GM18861 (cell line): Measurements from ENCODE around the gene ITPR1.

Source experiments
- ATAC-seq: cut with Tn5 transposase; IDR thresholded peaks from one replicate; pipeline ENCODE4 v1.9.1; 2021; ENCODE audit not compliant: unreplicated experiment

The ITPR1 gene

DNA sequence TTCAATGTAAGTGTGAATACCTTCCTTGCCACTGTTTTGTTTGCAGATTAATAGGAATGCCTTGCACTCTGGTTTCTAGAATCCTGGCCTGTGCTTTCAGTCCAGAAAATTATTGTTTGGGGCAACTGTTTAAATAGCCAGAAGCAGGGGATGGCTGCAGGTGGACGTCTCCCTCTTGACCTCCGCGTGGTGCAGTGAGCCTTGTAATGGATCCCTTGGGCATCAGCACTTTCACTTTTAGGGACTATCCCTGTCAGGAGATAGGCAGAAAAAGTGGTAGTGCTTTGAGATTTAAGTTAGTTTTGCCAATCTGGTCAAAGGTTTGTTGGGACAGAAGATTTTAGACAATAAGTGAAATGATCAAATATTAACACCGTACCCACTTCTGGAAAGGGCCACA is 307.4 kb downstream of the ITPR1 start:
- no peak for ATAC-seq

GRCh38 chr3:4801892-4802291 is 308.7 kb downstream of the ITPR1 start:
- no peak for ATAC-seq

- ATAC-seq: no peak
Observed at GRCh38 chr3:4802903-4803302, 309.8 kb downstream of the ITPR1 start.

- no peak for ATAC-seq
Observed at GRCh38 chr3:4804161-4805058, 311.3 kb downstream of the ITPR1 start.

GRCh38 chr3:4805662-4806061 is 312.5 kb downstream of the ITPR1 start:
- ATAC-seq: no peak

DNA sequence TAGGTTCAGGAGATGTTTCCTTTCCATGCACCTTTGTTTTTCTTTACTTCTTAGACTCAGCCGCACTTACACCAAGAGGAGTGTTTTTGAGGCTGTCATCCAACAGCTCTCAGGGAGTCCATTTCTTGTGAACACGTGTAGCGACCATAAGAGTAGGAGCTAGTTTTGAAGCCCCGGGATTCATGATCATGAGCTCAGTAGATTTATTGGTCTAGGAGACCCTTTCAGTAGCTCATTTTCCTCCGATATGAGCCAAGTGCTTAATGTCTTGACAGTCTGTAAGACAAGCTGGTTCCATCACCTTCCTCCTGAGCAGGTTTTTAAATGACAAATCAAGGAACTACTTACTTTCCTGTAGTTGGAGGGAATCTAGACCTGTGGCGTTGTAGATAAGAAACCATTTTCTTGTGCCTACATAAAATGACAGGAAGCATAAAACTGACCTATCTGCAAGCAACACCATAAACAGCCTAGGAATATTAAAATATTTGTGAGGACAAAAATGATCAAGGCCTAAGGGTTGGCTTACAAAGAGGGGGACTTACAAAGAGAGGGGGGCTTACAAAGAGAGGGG is 313.5 kb downstream of the ITPR1 start:
- ATAC-seq: no peak

- ATAC-seq: no peak
Observed at GRCh38 chr3:4807381-4808280, 314.5 kb downstream of the ITPR1 start.

DNA sequence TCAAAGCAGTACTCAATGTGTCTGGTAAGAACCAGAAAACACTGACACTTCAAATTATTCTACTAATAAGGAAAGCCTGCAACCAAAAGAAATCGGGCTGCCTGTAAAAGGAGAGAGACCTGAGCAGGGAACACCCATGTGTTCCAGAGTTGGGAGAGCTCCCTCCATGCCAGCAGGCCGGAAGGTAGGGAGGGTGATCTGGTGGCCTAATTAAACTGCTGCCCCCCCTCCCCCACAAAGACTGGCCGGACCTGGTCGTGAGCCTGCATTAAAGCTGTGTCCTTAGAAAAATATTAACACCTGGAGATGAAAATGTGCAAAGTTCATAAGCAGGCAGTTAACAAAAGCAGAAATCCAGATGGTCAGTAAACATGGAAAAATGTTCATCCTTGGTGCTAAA is 315.5 kb downstream of the ITPR1 start:
- ATAC-seq: no peak

GRCh38 chr3:4809922-4810321 is 316.8 kb downstream of the ITPR1 start:
- no peak for ATAC-seq

DNA sequence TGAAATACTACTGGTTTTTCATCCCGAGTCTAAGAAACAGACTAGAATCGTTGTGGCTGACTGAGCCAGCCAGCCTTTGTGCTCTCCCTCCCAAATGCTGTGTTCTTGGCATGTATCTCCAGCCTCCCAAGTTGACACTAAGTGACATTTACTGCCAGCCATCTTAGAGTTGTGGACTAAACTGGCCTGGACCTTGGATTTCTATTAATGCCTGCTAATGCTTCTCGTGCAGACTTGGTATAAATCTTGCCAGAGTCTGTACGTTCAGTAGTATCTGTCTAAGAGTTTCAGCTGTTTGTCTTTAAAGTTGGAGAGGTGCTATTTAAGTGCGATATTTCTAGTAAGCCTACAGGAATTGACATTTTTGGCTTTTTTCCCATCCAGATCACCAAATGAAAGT is 319.4 kb downstream of the ITPR1 start:
- no peak for ATAC-seq

- ATAC-seq: no peak
Observed at GRCh38 chr3:4813909-4814304, 320.8 kb downstream of the ITPR1 start.

- ATAC-seq: no peak
Observed at GRCh38 chr3:4814305-4814903, 321.3 kb downstream of the ITPR1 start.

GRCh38 chr3:4814904-4815574 is 321.9 kb downstream of the ITPR1 start:
- no peak for ATAC-seq

- no peak for ATAC-seq
Observed at GRCh38 chr3:4816306-4816705, 323.2 kb downstream of the ITPR1 start.

DNA sequence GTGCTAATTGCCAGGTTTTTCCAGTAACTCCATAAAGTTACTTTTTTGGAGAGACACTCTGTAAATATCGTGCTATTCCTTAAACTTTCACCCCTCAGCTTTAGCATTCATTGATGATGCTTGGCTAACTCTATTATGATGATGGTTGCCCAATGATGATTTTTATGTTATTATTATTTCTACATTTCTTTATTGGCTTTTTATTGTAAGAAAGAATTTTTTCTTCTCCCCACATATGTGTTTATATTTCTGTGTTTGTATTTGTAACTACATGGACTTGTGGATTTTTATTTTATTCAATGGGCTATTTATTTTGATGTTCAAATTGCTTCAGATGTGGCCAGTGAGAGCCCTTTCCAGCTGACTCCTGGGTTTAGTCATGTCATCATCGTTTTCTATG is 323.6 kb downstream of the ITPR1 start:
- no peak for ATAC-seq

- ATAC-seq: no peak
Observed at GRCh38 chr3:4817128-4817527, 324.0 kb downstream of the ITPR1 start.

GRCh38 chr3:4818164-4818563 is 325.0 kb downstream of the ITPR1 start:
- ATAC-seq: no peak

GRCh38 chr3:4818986-4819693 is 326.0 kb downstream of the ITPR1 start:
- no peak for ATAC-seq

GRCh38 chr3:4819746-4820145 is 326.6 kb downstream of the ITPR1 start:
- no peak for ATAC-seq
